Upper lobe of right lung (tissue), 1 donor: ENCODE results near the gene ZNF124. TPM values are rescaled to one million over a fixed set of nuclear protein-coding genes. Genes with fewer than 3 reads are reported as not detected.

Source experiments
- ATAC-seq: fragments of 200-7000 bp; cut with Tn5 transposase; one replicate; pipeline ENCODE4 v1.9.1; 2020; ENCODE audit warnings: mild to moderate bottlenecking, moderate library complexity
- DNase-seq: peaks from one replicate; pipeline ENCODE4 v3.0.0-alpha.2; 2020
- H3K27ac ChIP-seq: fragments of 200-600 bp; one replicate; pipeline ENCODE4 v1.8.0; 2022
- H3K27me3 ChIP-seq: fragments of 200-600 bp; one replicate; pipeline ENCODE4 v1.8.0; 2022; ENCODE audit warnings: mild to moderate bottlenecking
- H3K36me3 ChIP-seq: fragments of 200-600 bp; one replicate; pipeline ENCODE4 v1.8.0; 2022
- H3K4me1 ChIP-seq: fragments of 200-600 bp; one replicate; pipeline ENCODE4 v1.8.0; 2022
- H3K4me3 ChIP-seq: fragments of 200-600 bp; one replicate; pipeline ENCODE4 v1.8.0; 2022; ENCODE audit warnings: mild to moderate bottlenecking
- H3K9me3 ChIP-seq: fragments of 200-600 bp; one replicate; pipeline ENCODE4 v1.8.0; 2022
- intact Hi-C: fragments of 100-400 bp; cut with DNase I; formaldehyde crosslinking; loops from one replicate; pipeline ENCODE4 v1.11.0; 2022
- total RNA-seq: library from RNA; stranded (reverse); fragmentation: NEBNext Ultra II Directional; extraction: Animal tissue kit (Norgen Biotek cat#: 25700); gene quantifications from one replicate; pipeline ENCODE4 v1.2.1, GENCODE V29; 2021
- TF ChIP-seq, protein P1 (sequence below): fragments of 200-600 bp; IDR thresholded peaks from one replicate; pipeline ENCODE4 v1.8.0; 2022; ENCODE audit warnings: antibody characterized with exemption
- donor health status: DM: no; HTN: yes; CAD: no; lungs with severe emphysema.

The ZNF124 gene
- total RNA-seq, 1 donor from 2014 or later, result 23.5 TPM

DNA sequence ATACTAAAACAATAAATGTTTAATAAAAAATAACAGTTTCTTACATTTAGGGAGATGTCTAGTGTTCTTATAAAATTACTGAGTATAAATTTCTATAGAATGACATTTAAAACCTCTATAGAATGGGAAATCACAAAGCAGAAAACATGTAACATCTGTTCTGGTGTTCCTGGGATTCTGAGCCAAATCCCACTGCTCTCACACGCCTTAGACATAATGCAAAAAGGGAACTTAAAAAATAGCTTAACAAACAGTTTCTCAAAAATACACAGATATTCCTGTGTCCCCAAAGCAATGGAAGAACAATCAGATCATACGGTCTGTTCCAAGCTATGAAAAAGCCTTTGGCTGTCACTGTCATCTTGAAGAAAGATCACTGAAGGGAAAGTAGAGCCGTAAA lies 27.0 kb upstream of the ZNF124 start:
- intact Hi-C loops, result no loop called here
- Histone ChIP-seq H3K36me3 (peaks cover 40% of the 10 kb centered on the region), H3K4me1 (no peaks in the 10 kb centered on the region)

DNA sequence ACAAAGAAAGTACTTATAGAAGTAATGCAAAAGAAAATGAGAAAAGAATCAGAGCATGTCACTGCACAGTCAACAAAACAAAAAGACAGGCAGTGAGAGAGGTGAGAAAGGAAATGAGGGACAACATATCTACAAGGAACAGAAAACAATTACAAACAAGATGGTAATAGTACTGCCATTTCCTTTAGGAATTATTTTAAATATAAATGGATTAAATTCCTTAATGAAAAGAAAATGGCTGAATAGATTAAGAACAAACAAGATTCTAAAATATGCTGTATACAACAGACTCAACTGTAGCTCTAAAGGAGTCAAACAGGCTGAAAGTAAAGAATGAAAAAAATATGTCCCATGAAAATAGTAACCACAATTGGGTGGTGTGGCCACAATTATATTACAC lies 22.1 kb upstream of the ZNF124 start:
- H3K9me3 ChIP-seq, result peaks cover 53% of the 10 kb centered on the region
- H3K4me1 ChIP-seq, result no peaks in the 10 kb centered on the region
- intact Hi-C loops, result no loop called here
- ATAC-seq (no peak), DNase-seq (no peak)
- no peaks in the 10 kb centered on the region for H3K27me3 ChIP-seq
- no peak overlapping the region for H3K4me3 ChIP-seq
- H3K27ac ChIP-seq, result no peak overlapping the region
- peaks cover 34% of the 10 kb centered on the region for H3K36me3 ChIP-seq
- TF ChIP-seq, protein P1, sequence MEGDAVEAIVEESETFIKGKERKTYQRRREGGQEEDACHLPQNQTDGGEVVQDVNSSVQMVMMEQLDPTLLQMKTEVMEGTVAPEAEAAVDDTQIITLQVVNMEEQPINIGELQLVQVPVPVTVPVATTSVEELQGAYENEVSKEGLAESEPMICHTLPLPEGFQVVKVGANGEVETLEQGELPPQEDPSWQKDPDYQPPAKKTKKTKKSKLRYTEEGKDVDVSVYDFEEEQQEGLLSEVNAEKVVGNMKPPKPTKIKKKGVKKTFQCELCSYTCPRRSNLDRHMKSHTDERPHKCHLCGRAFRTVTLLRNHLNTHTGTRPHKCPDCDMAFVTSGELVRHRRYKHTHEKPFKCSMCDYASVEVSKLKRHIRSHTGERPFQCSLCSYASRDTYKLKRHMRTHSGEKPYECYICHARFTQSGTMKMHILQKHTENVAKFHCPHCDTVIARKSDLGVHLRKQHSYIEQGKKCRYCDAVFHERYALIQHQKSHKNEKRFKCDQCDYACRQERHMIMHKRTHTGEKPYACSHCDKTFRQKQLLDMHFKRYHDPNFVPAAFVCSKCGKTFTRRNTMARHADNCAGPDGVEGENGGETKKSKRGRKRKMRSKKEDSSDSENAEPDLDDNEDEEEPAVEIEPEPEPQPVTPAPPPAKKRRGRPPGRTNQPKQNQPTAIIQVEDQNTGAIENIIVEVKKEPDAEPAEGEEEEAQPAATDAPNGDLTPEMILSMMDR, result no peak

More for the DNA sequence above, 27.0 kb upstream of the ZNF124 start:
- no peak for DNase-seq
- Histone ChIP-seq H3K9me3 (peaks cover 14% of the 10 kb centered on the region), H3K27me3 (no peaks in the 10 kb centered on the region), H3K4me3 (no peak overlapping the region), H3K27ac (no peak overlapping the region)
- ATAC-seq, result no peak
- TF ChIP-seq, protein P1, result no peak

DNA sequence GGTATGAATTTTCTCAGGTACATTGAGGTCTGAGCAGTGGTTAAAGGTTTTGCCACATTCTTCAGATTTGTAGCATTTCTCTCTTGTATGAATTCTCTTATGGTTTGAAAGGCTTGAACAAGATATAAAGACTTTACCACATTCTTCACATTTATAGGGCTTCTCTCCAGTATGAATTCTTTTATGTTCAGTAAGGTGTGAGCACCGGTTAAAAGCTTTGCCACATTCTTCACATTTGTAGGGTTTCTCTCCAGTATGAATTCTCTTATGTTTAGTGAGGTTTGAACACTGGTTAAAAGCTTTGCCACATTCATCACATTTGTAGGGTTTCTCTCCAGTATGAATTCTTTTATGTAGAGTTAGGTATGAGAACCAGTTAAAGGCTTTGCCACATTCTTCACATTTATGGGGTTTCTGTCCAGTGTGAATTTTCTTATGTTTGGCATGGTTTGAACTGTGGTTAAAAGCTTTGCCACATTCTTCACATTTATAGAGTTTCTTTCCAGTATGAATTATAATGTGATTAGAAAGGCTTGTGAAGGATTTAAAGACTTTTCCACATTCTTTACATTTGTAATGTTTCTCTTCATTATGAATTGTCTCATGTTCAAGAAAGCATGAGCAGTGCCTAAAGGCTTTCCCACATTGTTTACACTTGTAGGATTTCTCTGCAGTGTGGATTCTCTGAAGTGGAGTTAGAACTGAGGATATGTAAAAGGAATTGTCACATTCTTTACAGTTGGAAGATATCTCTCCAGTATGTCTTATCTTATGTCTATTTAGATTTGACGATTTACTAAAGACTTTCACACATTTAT lies 18.4 kb upstream of the ZNF124 start:
- intact Hi-C loops, result no loop called here
- no peak overlapping the region for H3K4me3 ChIP-seq
- ATAC-seq (no peak), DNase-seq (no peak)
- peaks cover 5% of the 10 kb centered on the region for H3K36me3 ChIP-seq
- peaks cover 76% of the 10 kb centered on the region for H3K9me3 ChIP-seq
- no peaks in the 10 kb centered on the region for H3K4me1 ChIP-seq
- TF ChIP-seq, protein P1, result no peak
- H3K27me3 ChIP-seq, result no peaks in the 10 kb centered on the region
- H3K27ac ChIP-seq, result no peak overlapping the region

DNA sequence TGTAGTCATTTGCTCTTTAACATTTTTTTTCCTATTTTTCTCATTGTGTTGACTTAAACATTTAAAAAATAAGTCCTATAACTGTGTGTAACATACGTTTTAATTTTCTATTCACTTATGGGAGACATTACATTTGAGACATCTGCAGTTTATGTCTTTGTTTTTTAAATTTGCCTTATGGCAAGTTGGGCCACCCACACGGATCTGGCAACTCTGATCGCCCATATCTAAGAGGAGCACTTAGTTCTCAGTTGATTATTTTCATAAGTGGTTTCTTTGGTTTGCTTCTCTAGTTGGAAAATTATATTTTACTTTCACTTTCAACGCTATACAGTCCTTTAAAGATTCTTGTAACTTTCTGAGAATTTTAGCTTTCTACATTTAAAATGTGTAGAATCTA lies 13.8 kb upstream of the ZNF124 start:
- DNase-seq, result no peak

DNA sequence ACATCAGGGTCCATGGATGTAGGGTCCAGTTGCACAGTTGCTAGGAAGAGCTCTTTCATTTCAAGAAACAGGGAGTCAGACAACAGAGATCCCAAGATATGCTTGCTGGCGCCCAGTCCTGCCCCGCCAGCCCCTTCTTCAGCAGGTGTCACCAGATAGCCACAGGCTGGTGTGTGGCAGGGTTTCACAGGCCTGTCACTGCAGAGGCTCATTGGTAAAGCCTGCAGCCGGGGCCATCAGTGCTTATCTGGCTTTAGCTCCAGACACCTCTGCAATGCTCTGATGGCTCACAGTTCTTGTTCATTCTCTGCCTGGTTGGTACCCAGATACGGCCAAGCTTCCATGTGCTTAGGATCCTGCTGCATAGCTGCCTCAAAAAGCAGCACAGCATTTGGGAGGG lies 12.4 kb upstream of the ZNF124 start:
- Histone ChIP-seq H3K9me3 (peaks cover 49% of the 10 kb centered on the region), H3K27ac (no peak overlapping the region), H3K27me3 (no peaks in the 10 kb centered on the region), H3K4me1 (no peaks in the 10 kb centered on the region), H3K4me3 (no peak overlapping the region), H3K36me3 (no peaks in the 10 kb centered on the region)
- DNase-seq (no peak), ATAC-seq (no peak)
- intact Hi-C loops, result no loop called here
- TF ChIP-seq, protein P1, result no peak

More for the DNA sequence above, 13.8 kb upstream of the ZNF124 start:
- TF ChIP-seq, protein P1, result no peak
- no peak overlapping the region for H3K4me3 ChIP-seq
- ATAC-seq, result no peak
- no peak overlapping the region for H3K27ac ChIP-seq
- intact Hi-C loops, result no loop called here
- H3K36me3 ChIP-seq, result no peaks in the 10 kb centered on the region
- H3K27me3 ChIP-seq, result no peaks in the 10 kb centered on the region
- H3K4me1 ChIP-seq, result no peaks in the 10 kb centered on the region
- H3K9me3 ChIP-seq, result peaks cover 63% of the 10 kb centered on the region
